GOT3 (cell line): ENCODE measurements around the gene MLC1.

ENCODE experiments used
- DNase-seq: peaks from one replicate; lab custom pipeline; 2025; ENCODE audit warnings: mixed read lengths; lab: John Stamatoyannopoulos, UW

The MLC1 gene

GRCh38 chr22:50085211-50085972 lies at the start of gene MLC1:
Gene MLC1, minus strand, starts transcription at chr22:50085426. Its CDS starts 524 bp downstream, at chr22:50084902.
- DNase-seq = no peak

DNA sequence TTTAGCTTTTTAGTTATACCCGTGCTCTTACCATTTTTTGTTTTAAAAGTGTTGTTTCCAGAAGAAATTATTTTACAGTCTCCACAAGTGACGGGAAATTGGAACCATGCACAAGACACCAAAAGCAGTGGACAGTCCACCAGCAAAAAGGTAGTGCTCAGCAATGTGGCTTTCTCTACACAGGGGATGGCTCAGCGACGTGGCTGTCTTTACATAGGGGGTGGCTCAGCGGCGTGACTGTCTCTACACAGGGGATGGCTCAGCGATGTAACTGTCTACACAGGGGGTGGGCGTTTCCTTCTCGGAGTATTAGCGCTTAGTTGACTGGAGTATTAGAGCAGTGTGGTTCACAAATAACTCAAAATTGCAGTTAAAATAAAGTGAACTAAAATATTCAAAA lies 49.3 kb upstream of the MLC1 start:
- no peak for DNase-seq

GRCh38 chr22:50131894-50132293 lies 46.7 kb upstream of the MLC1 start:
- no peak for DNase-seq

DNA sequence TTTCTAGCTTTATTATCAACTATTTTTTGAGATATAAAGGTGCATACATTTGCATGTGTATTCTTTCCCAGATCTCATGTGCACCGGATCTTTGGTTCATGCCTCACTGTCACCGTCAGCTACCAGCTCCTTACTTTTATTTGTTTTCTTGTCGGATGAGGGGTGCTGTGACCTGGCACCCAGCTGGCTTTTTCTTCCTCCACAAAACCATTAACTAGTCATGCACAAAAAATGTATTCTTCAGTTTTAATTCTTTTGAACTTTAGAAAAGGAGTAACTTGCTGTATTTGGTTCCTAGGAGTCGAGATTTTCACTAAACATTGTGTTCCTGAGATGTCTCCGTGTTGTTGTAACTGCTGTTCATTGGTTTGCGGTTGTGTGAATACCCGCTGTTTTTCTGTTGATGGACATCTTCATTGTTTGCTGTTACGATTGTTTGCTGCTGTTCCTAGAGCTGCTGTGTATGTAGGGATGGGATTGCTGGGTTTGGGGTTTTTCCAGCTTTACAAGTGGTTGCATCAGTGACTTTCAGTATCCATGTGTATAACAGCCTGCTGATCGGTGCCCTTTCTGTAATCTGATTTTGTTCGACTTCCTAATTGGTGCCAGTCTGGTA lies 44.0 kb upstream of the MLC1 start:
- DNase-seq = no peak

DNA sequence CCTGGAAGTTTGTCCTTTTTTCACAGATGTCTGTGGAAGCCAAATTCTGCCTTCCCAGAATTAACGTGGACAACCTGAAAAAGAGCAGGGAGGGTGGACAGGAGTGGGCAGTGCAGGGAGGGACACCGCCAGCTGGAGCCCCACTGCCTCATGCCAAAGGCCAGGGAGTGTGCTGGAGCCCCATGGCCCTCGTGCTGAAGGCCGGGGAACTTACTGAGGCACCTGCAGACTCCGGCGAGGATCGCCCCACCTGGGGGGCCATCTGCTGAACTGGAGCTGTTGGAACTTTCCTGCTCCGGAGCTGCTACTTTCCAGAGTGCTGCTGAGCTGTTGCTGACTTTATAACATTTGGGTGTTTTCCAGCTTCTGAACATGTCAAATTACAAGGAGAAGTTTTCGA lies 39.8 kb upstream of the MLC1 start:
- no peak for DNase-seq

DNA sequence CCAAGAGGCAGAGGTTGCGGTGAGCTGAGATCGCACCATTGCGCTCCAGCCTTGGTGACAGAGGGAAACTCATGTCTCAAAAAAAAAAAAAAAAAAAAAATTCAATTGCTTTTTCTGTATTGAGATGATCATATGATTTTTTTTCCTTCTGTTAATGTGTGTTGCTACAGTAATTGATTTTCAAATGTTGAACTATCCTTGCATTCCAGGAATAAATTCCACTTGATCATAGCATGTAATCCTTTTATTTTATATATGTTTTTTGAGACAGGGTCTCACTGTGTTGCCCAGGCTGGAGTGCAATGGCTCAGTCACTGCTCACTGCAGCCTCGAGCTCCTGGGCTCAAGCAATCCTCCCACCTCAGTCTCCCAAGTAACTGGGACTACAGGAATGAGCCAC lies 37.9 kb upstream of the MLC1 start:
- DNase-seq = no peak

GRCh38 chr22:50121202-50121740 lies 36.0 kb upstream of the MLC1 start:
- DNase-seq = no peak

- no peak for DNase-seq
These were observed 34.6 kb upstream of the MLC1 start for GRCh38 chr22:50119768-50120251.

- no peak for DNase-seq
These were observed 34.0 kb upstream of the MLC1 start for GRCh38 chr22:50119169-50119767.

DNA sequence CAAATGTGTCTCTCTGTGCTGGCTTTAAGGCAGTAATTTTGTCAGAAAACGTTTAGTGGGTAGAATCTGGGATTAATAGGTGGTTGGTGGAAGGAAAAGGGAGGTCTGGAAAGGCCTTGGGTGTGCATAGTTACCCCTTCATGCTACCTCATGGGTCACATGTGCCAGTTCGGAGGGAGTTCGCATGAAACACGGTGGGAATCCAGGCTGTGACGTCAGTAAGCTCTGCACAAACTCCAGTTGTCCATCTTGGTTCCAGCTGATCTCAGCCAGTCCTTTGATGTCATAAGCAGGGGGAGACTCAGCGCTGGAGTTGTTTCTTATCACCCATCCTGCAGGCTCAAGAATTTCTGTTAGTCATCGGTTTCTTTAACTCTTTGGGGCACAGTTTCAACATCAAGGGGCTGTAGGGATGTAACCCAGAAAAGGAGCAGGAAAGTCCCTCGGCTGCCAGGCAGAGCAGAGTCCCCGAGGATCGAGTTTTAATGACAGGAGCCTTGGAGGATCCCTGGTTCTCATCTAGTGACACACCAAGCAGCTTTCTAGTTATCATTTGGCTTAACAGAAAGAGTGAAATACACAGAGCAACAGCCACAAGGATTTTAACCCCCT lies 33.4 kb upstream of the MLC1 start:
- no peak for DNase-seq

- DNase-seq = no peak
These were observed 32.9 kb upstream of the MLC1 start for GRCh38 chr22:50118129-50118528.

DNA sequence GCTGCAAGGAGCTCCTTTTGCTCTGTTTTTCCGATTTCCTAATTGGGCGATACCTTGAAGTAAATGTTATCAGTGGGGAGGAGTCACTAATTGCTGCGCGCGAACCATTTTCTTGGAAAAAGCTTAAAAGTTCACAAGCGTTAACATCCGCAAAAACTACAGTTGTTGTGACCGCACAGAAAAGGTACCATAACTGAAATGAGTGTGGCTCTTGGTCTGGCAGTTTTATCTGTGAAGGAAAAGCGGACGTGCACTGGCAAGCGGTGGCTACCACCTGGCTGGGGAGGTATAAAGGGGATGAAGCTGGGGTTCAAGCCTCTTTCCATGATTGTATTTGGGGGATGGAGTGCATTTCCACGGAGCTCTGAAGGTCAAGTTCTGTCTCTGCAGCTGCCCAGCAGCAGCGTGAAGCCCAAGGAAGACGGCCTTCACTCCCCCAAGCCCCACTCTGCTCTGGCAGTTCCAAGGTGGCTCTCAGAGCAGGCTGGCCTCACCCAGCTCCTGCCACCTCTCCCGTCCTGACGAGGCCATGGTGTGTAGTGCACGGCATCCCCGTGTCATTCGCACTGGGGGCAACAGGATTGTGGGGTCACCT lies 32.0 kb upstream of the MLC1 start:
- no peak for DNase-seq

DNA sequence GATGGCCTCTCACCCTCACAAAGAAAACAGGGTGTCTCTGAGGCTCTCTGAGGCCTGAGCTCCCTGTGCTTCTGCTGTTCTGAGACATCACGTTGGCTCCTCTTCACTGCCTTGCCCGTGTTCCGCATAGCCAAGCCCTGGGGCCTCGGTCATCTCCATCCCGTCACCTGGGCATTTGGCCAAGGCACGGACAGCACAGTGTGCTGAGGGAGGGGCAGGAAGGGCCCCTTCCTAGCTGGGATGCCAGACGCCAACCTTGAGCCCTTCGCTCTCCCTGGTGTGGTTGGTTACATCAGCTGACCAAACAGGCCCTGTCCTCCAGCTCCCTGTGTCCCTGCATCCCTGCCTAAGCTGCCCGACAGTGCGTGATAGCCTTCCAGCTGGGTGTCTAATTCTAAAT lies 30.5 kb upstream of the MLC1 start:
- DNase-seq = no peak

- no peak for DNase-seq
These were observed 29.2 kb upstream of the MLC1 start for GRCh38 chr22:50114221-50115021.

DNA sequence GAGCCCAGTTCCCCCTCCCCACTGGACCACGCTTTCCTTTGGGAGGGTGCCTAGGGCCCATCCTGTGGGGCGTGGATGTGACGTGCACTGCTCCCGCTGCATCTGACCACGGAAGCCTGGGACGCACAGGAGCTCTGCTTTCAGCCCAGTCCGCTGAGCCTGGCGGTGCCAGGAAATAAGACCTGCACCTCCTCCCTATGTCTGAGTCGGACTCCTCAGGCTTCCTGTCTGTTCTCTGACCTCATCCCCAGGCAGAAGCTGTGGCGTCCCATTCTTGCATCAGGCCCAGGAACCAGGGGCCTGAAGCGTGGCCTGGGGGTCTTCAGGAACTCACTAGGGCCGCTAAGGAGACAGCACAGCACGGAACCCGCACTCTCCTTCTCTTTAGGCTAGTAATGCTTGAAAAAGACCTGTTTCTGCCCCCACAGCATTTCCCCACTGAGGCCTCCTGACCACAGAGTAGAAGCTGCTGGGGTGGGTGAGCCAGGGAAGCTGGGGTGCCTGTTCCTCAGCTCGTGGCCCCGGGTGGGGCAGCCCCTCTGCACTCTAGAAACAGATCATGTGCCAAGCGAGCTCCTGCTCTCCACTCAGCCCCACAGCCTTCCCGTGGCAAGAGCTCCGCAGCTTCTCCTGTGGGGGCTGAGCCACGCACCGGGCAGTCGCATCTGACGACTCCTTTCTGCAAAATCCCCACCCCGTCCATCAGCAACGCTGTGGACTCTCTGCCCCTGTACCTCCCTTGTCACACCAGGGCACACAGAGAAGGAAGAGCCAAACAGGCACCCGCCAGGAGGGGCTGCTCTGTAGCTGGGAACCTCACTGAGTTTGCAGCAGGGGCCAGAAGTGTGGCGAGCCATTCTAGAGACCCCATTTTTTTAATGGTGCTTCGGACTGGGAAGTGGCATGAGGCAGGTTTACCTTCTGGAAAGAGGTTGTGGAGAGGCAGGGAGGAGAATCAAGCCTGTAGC lies 27.2 kb upstream of the MLC1 start:
- no peak for DNase-seq

DNA sequence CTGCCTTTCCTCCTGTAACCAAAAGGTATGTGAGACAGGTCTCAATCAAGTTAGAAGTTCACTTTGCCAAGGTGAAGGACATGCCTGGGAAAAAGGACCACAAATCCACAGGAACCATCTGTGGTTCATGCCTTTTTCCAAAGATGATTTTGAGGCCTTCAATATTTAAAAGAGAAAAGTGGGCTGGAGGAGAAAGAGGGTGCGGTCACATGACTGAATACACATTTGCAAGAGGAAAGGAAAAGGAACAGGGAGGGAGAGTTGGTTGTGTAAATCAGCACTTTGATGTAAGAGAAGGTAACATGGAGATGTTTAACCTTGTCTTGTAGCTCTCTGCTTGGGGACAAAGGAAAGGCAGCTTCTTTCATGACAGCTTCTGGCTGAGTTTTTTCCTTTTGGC lies 25.8 kb upstream of the MLC1 start:
- DNase-seq = no peak

DNA sequence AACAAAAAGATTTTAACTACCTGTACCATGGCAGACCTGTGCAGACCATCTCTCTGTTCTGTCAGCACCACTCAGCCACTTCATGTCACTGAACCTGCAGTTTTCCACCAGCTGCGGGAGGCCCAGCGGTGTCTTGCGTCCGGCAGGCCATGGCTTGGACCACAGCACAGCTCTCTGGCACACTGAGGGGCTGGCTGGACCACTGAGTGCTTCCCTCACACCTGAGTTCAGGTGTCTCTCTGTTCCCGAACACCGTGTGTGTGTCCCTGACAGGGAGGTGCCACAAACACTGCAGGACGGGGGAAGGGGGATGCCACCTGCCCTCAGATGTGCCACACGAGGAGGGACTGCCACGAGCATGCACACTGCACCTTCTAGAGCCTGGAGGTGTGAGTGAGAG lies 22.3 kb upstream of the MLC1 start:
- no peak for DNase-seq

DNA sequence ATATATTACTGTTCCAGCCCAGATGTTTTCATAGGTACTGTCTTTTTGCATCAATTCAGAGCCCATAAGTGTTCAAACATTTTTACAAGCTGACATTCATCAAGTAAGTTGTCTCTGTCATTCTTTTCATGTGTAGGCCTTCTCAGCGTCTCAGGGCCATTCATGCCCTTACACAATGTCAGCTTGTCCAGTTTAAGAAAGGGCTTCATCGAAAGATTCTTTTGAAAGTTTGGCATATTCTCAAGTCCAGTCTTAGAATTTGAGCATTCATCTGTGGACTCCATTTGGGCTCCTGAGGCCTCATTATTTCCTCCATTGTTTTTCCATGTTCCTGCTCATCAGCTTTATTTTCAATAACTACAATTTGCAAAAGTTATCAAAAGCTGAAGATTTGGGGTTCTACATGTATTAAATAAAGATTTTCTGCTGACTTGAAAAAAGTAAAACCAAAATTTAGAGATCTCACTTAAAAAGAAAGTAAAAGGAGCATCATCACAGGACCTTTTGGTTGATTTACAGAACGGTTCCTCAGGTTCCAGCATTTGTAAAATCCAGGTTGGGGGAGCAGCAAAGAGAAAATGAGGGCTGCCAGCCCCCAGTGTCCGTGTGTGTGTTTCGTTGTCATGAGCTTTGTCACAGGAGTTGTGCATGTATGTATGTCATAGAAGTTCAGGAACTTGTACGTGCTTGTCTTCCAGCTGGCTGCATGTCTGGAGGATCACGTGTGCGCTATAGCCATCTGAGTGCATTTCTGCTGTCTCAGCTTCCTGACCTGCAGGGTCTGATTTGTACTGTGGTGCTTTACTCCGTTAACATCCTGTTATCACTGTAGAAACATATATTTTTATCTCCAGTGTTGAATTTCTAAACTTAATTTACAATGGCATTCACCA lies 20.2 kb upstream of the MLC1 start:
- no peak for DNase-seq

GRCh38 chr22:50104141-50104544 lies 18.9 kb upstream of the MLC1 start:
- DNase-seq = no peak
